Endodermal cell (in vitro differentiated cells): ENCODE measurements around the gene SLC25A28. TPM values are rescaled to one million over a fixed set of nuclear protein-coding genes. Genes with fewer than 3 reads are reported as not detected.

Experiments
- DNase-seq: peaks from one replicate; pipeline ENCODE4 v3.0.0-alpha.2; 2017
- H3K27ac ChIP-seq: 2 replicates; pipeline ENCODE4 v1.5.1; 2013; ENCODE audit warnings: mild to moderate bottlenecking, low read depth, low read length, moderate library complexity
- H3K27me3 ChIP-seq: 2 replicates; pipeline ENCODE4 v1.6.1; 2013; ENCODE audit warnings: mild to moderate bottlenecking, low read length, moderate library complexity; ENCODE audit not compliant: insufficient read depth, control insufficient read depth, poor library complexity, severe bottlenecking
- H3K36me3 ChIP-seq: 2 replicates; pipeline ENCODE4 v1.7.0; 2013; ENCODE audit warnings: mild to moderate bottlenecking, low read length, moderate library complexity; ENCODE audit not compliant: control insufficient read depth, insufficient read depth
- H3K4me1 ChIP-seq: one replicate; pipeline ENCODE4 v1.7.0; 2013; ENCODE audit warnings: low read length; ENCODE audit not compliant: control insufficient read depth, insufficient read depth
- H3K4me3 ChIP-seq: 2 replicates; pipeline ENCODE4 v1.5.1; 2013; ENCODE audit warnings: mild to moderate bottlenecking, low read length, moderate library complexity
- H3K9ac ChIP-seq: 2 replicates; pipeline ENCODE4 v1.6.1; 2013; ENCODE audit warnings: mild to moderate bottlenecking, low read length, moderate library complexity; ENCODE audit not compliant: poor library complexity, severe bottlenecking; ENCODE audit errors: extremely low read depth
- H3K9me3 ChIP-seq: 2 replicates; pipeline ENCODE4 v1.6.1; 2013; ENCODE audit warnings: mild to moderate bottlenecking, low read length, moderate library complexity; ENCODE audit not compliant: control insufficient read depth
- H3K27ac Mint-ChIP-seq: 2 replicates; pipeline ENCODE4 v1.8.0; 2020; ENCODE audit warnings: mixed read lengths
- H3K27me3 Mint-ChIP-seq: 2 replicates; pipeline ENCODE4 v1.8.0; 2021; ENCODE audit warnings: mild to moderate bottlenecking, mixed read lengths; ENCODE audit not compliant: insufficient read depth
- H3K36me3 Mint-ChIP-seq: 2 replicates; pipeline ENCODE4 v1.8.0; 2020; ENCODE audit warnings: low read depth, mixed read lengths
- H3K4me1 Mint-ChIP-seq: 2 replicates; pipeline ENCODE4 v1.8.0; 2020; ENCODE audit warnings: mixed read lengths
- H3K4me3 Mint-ChIP-seq: 2 replicates; pipeline ENCODE4 v1.8.0; 2020; ENCODE audit warnings: mild to moderate bottlenecking, moderate library complexity, mixed read lengths
- H3K9me3 Mint-ChIP-seq: 2 replicates; pipeline ENCODE4 v1.8.0; 2020; ENCODE audit warnings: mild to moderate bottlenecking, mixed read lengths
- WGBS, 2 experiments: methylation state at CpG; one replicate each; pipeline versions ENCODE4 v1.1.5 to v1.1.7; 2013; ENCODE audit warnings: missing lambda C conversion rate in 2 of 2, mixed read lengths in 1 of 2; ENCODE audit not compliant: insufficient coverage in 1 of 2, insufficient read length in 1 of 2; 5-methylcytosine and 5-hydroxymethylcytosine counted together
- total RNA-seq, 2 donors: library from RNA; stranded (reverse); fragmentation: NEBNext Ultra II Directional in 1 of 2; extraction: Animal tissue kit (Norgen Biotek cat#: 25700) in 1 of 2; gene quantifications; 2 replicates in 1 of 2; 3 replicates in 1 of 2; pipeline ENCODE4 v1.2.1, GENCODE V29; 2021
- TF ChIP-seq, protein P1 (sequence below): fragments of 200-600 bp; sonication (generic); conservative IDR thresholded peaks from 2 replicates; pipeline ENCODE4 v1.5.0; 2021; ENCODE audit warnings: antibody characterized with exemption, mild to moderate bottlenecking

Gene SLC25A28
- total RNA-seq, 2 donors from 2014 or later, result 20.4 to 30.0 TPM

DNA sequence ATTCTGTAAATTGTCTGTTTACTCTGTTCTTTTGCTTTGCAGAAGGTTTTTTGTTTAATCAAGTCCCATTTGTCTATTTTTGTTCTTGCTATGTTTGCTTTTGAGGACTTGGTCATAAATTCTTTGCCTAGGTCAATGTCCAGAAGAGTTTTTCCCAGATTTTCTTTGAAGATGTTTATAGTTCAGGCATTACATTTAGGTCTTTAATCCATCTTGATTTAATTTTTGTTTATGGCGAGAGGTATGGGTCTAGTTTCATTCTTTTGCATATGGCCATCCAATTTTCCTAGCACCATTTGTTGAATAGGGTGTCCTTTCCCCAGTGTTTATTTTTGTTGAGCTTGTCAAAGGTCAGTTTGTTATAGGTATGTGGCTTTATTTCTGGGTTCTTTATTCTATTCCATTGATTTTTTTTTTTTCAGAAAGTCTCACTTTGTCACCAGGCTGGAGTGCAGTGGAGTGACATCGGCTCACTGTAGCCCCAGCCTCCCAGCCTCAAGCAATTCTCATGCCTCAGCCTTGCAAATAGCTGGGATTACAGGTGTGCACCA is 27.4 kb upstream of the SLC25A28 start:
- no peak overlapping the region for H3K27ac ChIP-seq
- peaks cover 32% of the 10 kb centered on the region for H3K9me3 Mint-ChIP-seq
- no peak overlapping the region for H3K27ac Mint-ChIP-seq
- no peak overlapping the region for H3K4me3 Mint-ChIP-seq
- TF ChIP-seq, protein P1, sequence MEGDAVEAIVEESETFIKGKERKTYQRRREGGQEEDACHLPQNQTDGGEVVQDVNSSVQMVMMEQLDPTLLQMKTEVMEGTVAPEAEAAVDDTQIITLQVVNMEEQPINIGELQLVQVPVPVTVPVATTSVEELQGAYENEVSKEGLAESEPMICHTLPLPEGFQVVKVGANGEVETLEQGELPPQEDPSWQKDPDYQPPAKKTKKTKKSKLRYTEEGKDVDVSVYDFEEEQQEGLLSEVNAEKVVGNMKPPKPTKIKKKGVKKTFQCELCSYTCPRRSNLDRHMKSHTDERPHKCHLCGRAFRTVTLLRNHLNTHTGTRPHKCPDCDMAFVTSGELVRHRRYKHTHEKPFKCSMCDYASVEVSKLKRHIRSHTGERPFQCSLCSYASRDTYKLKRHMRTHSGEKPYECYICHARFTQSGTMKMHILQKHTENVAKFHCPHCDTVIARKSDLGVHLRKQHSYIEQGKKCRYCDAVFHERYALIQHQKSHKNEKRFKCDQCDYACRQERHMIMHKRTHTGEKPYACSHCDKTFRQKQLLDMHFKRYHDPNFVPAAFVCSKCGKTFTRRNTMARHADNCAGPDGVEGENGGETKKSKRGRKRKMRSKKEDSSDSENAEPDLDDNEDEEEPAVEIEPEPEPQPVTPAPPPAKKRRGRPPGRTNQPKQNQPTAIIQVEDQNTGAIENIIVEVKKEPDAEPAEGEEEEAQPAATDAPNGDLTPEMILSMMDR, result no peak
- whole genome bisulfite sequencing, 2 experiments, result 93% methylated on average over 2 of the region's 2 CpGs; no CpG with 5 or more reads in 1 of the 2 experiments
- peaks cover 61% of the 10 kb centered on the region for H3K27me3 Mint-ChIP-seq
- no peaks in the 10 kb centered on the region for H3K4me1 Mint-ChIP-seq
- H3K36me3 ChIP-seq, result no peaks in the 10 kb centered on the region
- no peak overlapping the region for H3K9ac ChIP-seq
- peaks cover 10% of the 10 kb centered on the region for H3K9me3 ChIP-seq
- DNase-seq, result no peak
- no peaks in the 10 kb centered on the region for H3K27me3 ChIP-seq
- no peaks in the 10 kb centered on the region for H3K36me3 Mint-ChIP-seq
- H3K4me3 ChIP-seq, result no peak overlapping the region
- no peaks in the 10 kb centered on the region for H3K4me1 ChIP-seq

DNA sequence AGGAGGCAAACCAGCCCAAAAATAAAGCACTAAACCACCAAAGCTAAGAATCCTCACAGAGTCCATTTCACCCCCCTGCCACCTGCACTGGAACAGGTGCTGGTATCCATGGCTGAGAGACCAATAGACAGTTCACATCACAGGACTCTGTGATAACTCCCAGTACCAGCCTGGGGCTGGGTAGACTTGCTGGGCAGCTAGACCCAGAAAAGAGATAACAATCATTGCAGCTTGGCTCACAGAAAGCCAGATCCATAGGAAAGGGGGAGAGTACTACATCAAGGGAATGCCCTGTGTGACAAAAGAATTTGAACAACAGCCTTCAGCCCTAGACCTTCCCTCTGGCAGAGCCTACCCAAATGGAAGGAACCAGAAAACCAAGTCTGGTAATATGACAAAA is 13.6 kb upstream of the SLC25A28 start:
- TF ChIP-seq, protein P1, result no peak
- Mint-ChIP-seq H3K4me3 (no peak overlapping the region), H3K4me1 (peaks cover 24% of the 10 kb centered on the region), H3K9me3 (no peaks in the 10 kb centered on the region), H3K27me3 (peaks cover 13% of the 10 kb centered on the region), H3K27ac (no peak overlapping the region), H3K36me3 (no peaks in the 10 kb centered on the region)
- H3K9ac ChIP-seq, result no peak overlapping the region
- no peak for DNase-seq
- H3K4me1 ChIP-seq, result peaks cover 4% of the 10 kb centered on the region
- H3K36me3 ChIP-seq, result no peaks in the 10 kb centered on the region
- peaks cover 11% of the 10 kb centered on the region for H3K9me3 ChIP-seq
- no peak overlapping the region for H3K4me3 ChIP-seq
- H3K27me3 ChIP-seq, result no peaks in the 10 kb centered on the region
- H3K27ac ChIP-seq, result no peak overlapping the region

DNA sequence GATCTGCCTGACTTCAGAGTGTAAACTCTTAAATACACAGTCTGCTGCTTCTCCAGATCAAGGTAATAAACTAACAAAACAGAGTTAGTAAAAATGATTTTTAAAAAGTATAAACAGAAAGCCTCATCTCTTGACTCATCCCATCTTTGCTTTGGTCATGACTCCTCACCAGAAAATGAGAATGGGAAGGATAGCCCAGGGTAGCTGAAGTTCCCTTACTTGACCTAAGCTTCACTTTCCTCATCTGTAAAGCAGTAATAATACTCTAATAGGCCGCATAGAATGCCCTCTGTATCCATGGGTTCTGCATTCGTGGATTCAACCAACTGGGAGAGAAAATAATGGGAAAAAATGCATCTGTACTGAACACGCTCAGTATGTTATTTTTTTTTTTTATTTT is 11.3 kb upstream of the SLC25A28 start:
- no peak overlapping the region for H3K4me3 Mint-ChIP-seq
- peaks cover 7% of the 10 kb centered on the region for H3K9me3 ChIP-seq
- H3K4me1 ChIP-seq, result peaks cover 4% of the 10 kb centered on the region
- H3K27me3 Mint-ChIP-seq, result no peaks in the 10 kb centered on the region
- no peak overlapping the region for H3K27ac ChIP-seq
- H3K27me3 ChIP-seq, result no peaks in the 10 kb centered on the region
- TF ChIP-seq, protein P1, result no peak
- H3K9ac ChIP-seq, result no peak overlapping the region
- DNase-seq, result no peak
- no peaks in the 10 kb centered on the region for H3K36me3 ChIP-seq
- no peak overlapping the region for H3K27ac Mint-ChIP-seq
- no peaks in the 10 kb centered on the region for H3K36me3 Mint-ChIP-seq
- H3K4me1 Mint-ChIP-seq, result peaks cover 22% of the 10 kb centered on the region
- H3K9me3 Mint-ChIP-seq, result no peaks in the 10 kb centered on the region
- WGBS, 2 experiments, result 96% methylated on average over 2 of the region's 3 CpGs; no CpG with 5 or more reads in 1 of the 2 experiments
- H3K4me3 ChIP-seq, result no peak overlapping the region
